Measurements from ENCODE around the gene UBL4B.

- TF ChIP-seq CTCF (IDR thresholded peaks at IDR 0.05), result no peak
- TF ChIP-seq POLR2A (IDR thresholded peaks at IDR 0.05), result no peak
Measured at GRCh38 chr1:110097507-110098221, 14.6 kb upstream of the UBL4B start.
